RWPE2 (cell line): ENCODE measurements around the gene TSFM.

Experiments used
- ATAC-seq: fragments of 200-7000 bp; cut with Tn5 transposase; 3 replicates; pipeline ENCODE4 v1.9.1; 2021; ENCODE audit warnings: low read depth
- DNase-seq: peaks from one replicate; pipeline ENCODE4 v3.0.0-alpha.2; 2020; ENCODE audit warnings: low spot score
- H3K27ac ChIP-seq: fragments of 450-650 bp; 2 replicates; pipeline ENCODE4 v1.5.1; 2017; ENCODE audit warnings: mild to moderate bottlenecking; ENCODE audit not compliant: poor library complexity, severe bottlenecking
- H3K27me3 ChIP-seq: fragments of 250-450 bp; sonication (Bioruptor Pico); 2 replicates; pipeline ENCODE4 v1.5.1; 2021; ENCODE audit warnings: mild to moderate bottlenecking, moderate library complexity; ENCODE audit not compliant: insufficient read depth, poor library complexity, severe bottlenecking
- H3K36me3 ChIP-seq: fragments of 250-450 bp; sonication (Bioruptor Pico); 2 replicates; pipeline ENCODE4 v1.5.1; 2020; ENCODE audit warnings: low read depth, mild to moderate bottlenecking, moderate library complexity
- H3K4me1 ChIP-seq: fragments of 250-450 bp; sonication (Bioruptor Pico); 2 replicates; pipeline ENCODE4 v1.5.1; 2021; ENCODE audit warnings: mild to moderate bottlenecking, moderate library complexity; ENCODE audit not compliant: insufficient read depth, poor library complexity, severe bottlenecking
- H3K4me3 ChIP-seq: fragments of 250-450 bp; sonication (Bioruptor Pico); 2 replicates; pipeline ENCODE4 v1.5.1; 2021; ENCODE audit warnings: mild to moderate bottlenecking, moderate library complexity; ENCODE audit not compliant: severe bottlenecking
- H3K9me3 ChIP-seq: fragments of 250-450 bp; sonication (Bioruptor Pico); 2 replicates; pipeline ENCODE4 v1.5.1; 2021; ENCODE audit warnings: mild to moderate bottlenecking, moderate library complexity; ENCODE audit not compliant: severe bottlenecking
- TF ChIP-seq, protein P1 (sequence below): fragments of 450-650 bp; IDR thresholded peaks from one replicate; pipeline ENCODE4 v1.5.1; 2017; ENCODE audit warnings: mild to moderate bottlenecking, moderate library complexity; ENCODE audit not compliant: poor library complexity, severe bottlenecking

The TSFM gene

DNA sequence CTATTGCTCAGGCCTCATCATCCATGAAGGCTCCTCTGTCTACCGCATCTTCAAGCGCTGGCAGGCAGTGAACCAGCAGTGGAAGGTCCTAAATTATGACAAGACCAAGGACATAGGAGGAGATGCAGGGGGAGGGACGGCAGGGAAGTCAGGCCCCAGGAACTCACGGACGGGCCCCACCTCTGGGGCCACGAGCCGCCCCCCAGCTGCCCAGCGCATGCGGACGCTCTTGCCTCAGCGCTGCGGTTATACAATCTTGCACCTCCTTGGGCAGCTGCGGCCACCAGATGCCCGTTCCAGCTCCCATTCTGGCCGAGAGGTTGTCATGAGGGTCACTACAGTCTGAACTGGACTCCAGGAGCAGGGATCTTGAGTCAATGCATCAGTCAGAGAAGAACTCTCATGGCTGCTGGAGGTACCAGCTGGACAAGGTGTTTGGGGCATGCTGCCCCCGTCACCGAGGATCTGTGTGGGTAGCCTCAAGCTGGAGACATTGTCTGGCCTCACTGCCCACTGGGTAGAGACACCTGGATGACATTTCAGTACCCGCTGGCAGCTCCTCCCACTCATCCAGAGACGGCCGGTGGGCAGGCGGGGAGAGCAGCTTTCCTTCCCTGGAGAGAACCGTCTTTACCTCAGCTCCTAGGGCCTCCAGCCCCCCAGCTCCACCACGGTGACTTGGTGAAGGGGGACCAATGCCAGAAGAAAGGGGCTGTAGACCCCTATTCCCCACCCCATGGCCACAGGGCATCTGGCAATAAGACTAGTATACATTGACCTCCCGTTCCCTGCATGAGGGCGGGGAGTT is 23.8 kb upstream of the TSFM start:
- H3K27ac ChIP-seq, result no peak overlapping the region
- no peak for DNase-seq
- TF ChIP-seq, protein P1, sequence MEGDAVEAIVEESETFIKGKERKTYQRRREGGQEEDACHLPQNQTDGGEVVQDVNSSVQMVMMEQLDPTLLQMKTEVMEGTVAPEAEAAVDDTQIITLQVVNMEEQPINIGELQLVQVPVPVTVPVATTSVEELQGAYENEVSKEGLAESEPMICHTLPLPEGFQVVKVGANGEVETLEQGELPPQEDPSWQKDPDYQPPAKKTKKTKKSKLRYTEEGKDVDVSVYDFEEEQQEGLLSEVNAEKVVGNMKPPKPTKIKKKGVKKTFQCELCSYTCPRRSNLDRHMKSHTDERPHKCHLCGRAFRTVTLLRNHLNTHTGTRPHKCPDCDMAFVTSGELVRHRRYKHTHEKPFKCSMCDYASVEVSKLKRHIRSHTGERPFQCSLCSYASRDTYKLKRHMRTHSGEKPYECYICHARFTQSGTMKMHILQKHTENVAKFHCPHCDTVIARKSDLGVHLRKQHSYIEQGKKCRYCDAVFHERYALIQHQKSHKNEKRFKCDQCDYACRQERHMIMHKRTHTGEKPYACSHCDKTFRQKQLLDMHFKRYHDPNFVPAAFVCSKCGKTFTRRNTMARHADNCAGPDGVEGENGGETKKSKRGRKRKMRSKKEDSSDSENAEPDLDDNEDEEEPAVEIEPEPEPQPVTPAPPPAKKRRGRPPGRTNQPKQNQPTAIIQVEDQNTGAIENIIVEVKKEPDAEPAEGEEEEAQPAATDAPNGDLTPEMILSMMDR, result no peak
- no peak overlapping the region for H3K4me3 ChIP-seq
- peaks cover 32% of the 10 kb centered on the region for H3K36me3 ChIP-seq
- no peaks in the 10 kb centered on the region for H3K27me3 ChIP-seq
- peaks cover 5% of the 10 kb centered on the region for H3K4me1 ChIP-seq
- ATAC-seq, result no peak
- no peaks in the 10 kb centered on the region for H3K9me3 ChIP-seq

DNA sequence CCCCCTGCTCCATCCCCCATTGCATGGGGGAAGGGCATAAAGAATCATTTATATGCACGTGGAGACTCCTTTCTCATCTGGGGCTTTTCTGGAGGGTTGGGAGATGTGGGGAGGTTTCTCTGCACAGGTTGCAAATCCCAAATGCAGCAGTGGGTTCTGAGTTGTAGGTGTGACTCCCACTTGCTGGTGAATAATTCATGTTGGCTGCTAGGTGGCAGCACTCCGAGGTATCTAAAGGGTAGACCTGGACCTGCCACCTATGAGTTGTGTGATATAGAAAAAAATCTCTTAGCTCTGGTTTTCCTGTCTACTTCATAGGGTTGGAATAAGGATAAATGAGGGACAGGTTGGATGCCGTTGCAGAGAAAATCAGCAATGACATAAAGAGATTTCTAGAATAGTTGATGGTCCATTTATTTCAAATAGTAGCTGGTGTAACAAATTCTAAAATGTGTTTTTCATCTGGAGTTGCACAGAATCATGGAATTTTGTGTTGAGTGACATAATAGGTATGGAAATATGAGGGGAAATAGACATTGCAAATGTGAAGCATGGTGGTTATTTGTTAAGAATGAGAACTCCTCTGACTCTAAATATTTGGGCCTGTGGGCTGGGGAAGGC is 23.1 kb upstream of the TSFM start:
- no peaks in the 10 kb centered on the region for H3K27me3 ChIP-seq

DNA sequence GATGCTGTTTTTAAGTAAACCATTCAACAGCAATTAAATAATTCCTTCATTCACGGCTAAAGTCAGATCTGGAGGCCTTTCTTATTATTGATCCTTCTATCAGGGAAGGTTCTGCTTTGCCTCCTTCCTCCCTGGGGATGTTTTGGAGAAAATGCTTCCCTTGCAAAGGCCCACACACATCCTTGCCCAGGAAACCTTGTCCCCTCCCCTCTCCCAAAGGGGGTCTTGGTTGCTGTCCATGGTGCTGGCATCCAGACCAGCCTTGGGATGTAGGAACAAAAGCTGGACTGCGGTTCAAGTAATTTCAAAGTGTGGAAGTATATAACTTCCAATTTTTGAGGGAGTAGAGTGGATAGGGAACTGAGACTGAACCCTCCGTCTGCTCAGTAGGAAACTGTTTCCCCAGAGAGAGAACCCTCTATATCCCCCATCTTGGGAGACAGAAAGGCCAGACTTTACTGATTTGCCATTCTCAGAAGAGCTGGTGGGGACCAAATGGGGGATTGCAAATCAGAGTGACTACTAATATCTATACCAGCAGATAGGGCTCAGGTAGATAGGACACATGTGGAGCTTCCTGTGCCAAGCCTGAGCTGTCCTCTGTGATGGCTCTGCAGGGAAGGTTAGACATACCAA is 22.1 kb upstream of the TSFM start:
- ATAC-seq, result no peak
- Histone ChIP-seq H3K4me1 (no peaks in the 10 kb centered on the region), H3K36me3 (peaks cover 38% of the 10 kb centered on the region), H3K27ac (no peak overlapping the region), H3K27me3 (no peaks in the 10 kb centered on the region), H3K9me3 (no peaks in the 10 kb centered on the region), H3K4me3 (no peak overlapping the region)
- TF ChIP-seq, protein P1, result no peak
- DNase-seq, result no peak

More for the DNA sequence above, 23.1 kb upstream of the TSFM start:
- DNase-seq, result no peak
- Histone ChIP-seq H3K36me3 (peaks cover 38% of the 10 kb centered on the region), H3K4me3 (no peak overlapping the region), H3K4me1 (peaks cover under 1% of the 10 kb centered on the region), H3K27ac (no peak overlapping the region), H3K9me3 (no peaks in the 10 kb centered on the region)
- TF ChIP-seq, protein P1, result peak; percentile 77
- ATAC-seq, result peak; percentile 48

DNA sequence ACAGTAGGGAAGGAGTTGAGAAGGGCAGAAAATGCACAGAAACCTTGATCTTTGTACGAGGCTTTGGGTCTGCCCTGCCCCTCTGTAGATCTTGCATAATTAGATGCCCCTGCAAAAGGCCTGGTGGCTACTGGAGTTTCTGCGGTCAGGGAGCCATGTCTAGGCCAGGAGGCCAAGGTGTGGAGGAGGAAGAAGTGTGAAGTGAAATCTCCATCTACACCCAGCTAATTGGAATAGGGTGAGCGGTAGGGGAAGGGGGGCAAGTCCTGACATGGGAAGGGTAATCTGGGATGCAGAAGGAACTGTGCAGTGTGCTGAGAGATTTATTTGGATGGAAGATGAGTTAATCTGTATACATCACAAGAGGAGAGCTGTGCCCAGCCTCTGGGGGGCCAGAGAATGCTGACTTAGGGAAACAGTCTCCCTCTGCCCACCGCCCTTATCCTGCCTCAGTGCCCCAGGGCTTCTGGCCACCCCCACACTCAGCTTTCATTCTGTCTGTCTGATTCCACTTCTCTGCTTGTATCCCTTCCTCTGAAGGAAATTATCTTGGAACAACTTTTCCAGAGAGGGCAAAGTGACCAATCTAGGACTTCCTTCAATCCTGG is 21.1 kb upstream of the TSFM start:
- TF ChIP-seq, protein P1, result no peak
- Histone ChIP-seq H3K4me3 (no peak overlapping the region), H3K36me3 (peaks cover 38% of the 10 kb centered on the region), H3K27me3 (no peaks in the 10 kb centered on the region), H3K27ac (no peak overlapping the region), H3K9me3 (no peaks in the 10 kb centered on the region), H3K4me1 (no peaks in the 10 kb centered on the region)
- ATAC-seq (no peak), DNase-seq (no peak)
